Measurements from ENCODE around the gene MPRIP. TPM values are rescaled to one million over a fixed set of nuclear protein-coding genes. Genes with fewer than 3 reads are reported as not detected.

The MPRIP gene
- total and polyA plus RNA-seq, 7 donors, result 43.2 to 113 (median 77.4) TPM

GRCh38 chr17:17206124-17206912 is 164.1 kb downstream of the MPRIP start, which contains the start of gene PLD6:
TSS of gene PLD6 (minus strand) at chr17:17206333. CDS start at chr17:17206286, 47 bp downstream.
- intact Hi-C loops (cut with DNase I), result loop anchor here (2.0 to 5.0 kb wide), 3 partner anchors 30 to 164 kb away; partner anchors contain the start of genes COPS3, FLCN and MPRIP
- Histone ChIP-seq H3K9me3 (no peaks in the 10 kb centered on the region), H3K27ac (peak within 1 kb of the TSS; percentile 86 to 98 (median 94)), H3K36me3 (peaks cover 0 to 14% (median 2%) of the 10 kb centered on the region in 4 donors), H3K4me1 (peaks cover 0 to 60% (median 59%) of the 10 kb centered on the region in 4 donors), H3K4me3 (peak within 1 kb of the TSS; percentile 47 to 68 (median 54)), H3K27me3 (no peaks in the 10 kb centered on the region)
- TF ChIP-seq POLR2A (IDR thresholded peaks at IDR 0.05), result peak in 1 of 2 donors; percentile 28
- TF ChIP-seq, protein P1, sequence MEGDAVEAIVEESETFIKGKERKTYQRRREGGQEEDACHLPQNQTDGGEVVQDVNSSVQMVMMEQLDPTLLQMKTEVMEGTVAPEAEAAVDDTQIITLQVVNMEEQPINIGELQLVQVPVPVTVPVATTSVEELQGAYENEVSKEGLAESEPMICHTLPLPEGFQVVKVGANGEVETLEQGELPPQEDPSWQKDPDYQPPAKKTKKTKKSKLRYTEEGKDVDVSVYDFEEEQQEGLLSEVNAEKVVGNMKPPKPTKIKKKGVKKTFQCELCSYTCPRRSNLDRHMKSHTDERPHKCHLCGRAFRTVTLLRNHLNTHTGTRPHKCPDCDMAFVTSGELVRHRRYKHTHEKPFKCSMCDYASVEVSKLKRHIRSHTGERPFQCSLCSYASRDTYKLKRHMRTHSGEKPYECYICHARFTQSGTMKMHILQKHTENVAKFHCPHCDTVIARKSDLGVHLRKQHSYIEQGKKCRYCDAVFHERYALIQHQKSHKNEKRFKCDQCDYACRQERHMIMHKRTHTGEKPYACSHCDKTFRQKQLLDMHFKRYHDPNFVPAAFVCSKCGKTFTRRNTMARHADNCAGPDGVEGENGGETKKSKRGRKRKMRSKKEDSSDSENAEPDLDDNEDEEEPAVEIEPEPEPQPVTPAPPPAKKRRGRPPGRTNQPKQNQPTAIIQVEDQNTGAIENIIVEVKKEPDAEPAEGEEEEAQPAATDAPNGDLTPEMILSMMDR (IDR thresholded peaks at IDR 0.05), result no peak
- TF ChIP-seq POLR2AphosphoS5 (IDR thresholded peaks at IDR 0.05), result peak; percentile 5 to 85 (median 75)
- peak in 1 of 4 donors; percentile 17 for TF ChIP-seq EP300 (IDR thresholded peaks at IDR 0.05)
- DNase-seq, result peak; percentile 94
- 5 to 24% methylated on average over 78 of the region's 78 CpGs for WGBS, 2 donors

DNA sequence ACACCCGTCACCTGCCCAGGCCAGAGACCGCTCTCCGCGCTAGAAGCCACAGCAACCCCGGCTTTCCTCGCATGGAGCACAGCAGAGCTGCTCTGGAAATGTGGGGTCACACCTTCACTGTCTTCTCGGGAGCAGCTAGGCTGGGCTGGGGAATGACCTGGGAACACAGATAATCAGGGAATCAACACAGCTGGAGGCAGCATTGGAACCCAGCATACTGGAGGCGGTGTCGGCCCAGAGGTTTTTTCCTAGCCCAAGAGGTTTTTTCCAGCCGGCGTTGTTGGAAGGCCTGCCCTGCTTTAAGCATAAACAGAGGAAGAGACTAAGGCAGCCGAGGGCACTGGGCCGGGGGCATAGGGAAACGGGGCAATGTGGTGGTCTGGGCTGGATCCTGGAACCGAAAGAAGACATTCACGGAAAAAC is 164.7 kb downstream of the MPRIP start:
- intact Hi-C loops (cut with DNase I), result loop anchor here (2.0 to 5.0 kb wide), 3 partner anchors 30 to 164 kb away; partner anchors contain the start of genes COPS3, FLCN and MPRIP
- H3K4me3 ChIP-seq, result peak overlapping the region in 3 of 4 donors; percentile 47 to 68 (median 59)
- DNase-seq, result no peak
- peaks cover 0 to 54% (median 53%) of the 10 kb centered on the region in 4 donors for H3K4me1 ChIP-seq
- WGBS, 2 donors, result 27 to 62% methylated on average over 16 of the region's 16 CpGs
- H3K36me3 ChIP-seq, result peaks cover 0 to 20% (median 2%) of the 10 kb centered on the region in 4 donors
- peak in 1 of 4 donors; percentile 57 for TF ChIP-seq POLR2AphosphoS5 (IDR thresholded peaks at IDR 0.05)
- TF ChIP-seq POLR2A (IDR thresholded peaks at IDR 0.05), result no peak
- no peaks in the 10 kb centered on the region for H3K9me3 ChIP-seq
- H3K27me3 ChIP-seq, result no peaks in the 10 kb centered on the region
- H3K27ac ChIP-seq, result peak overlapping the region; percentile 86 to 98 (median 94)

GRCh38 chr17:17207998-17208397 is 165.7 kb downstream of the MPRIP start:
- Histone ChIP-seq H3K4me1 (peaks cover 0 to 44% (median 43%) of the 10 kb centered on the region in 4 donors), H3K36me3 (peaks cover 2 to 21% (median 5%) of the 10 kb centered on the region in 4 donors), H3K27ac (peak overlapping the region; percentile 86 to 98 (median 94)), H3K9me3 (no peaks in the 10 kb centered on the region), H3K4me3 (no peak overlapping the region), H3K27me3 (no peaks in the 10 kb centered on the region)
- intact Hi-C loops (cut with DNase I), result loop anchor here (2.0 to 5.0 kb wide), 3 partner anchors 29 to 165 kb away; partner anchors contain the start of genes COPS3, FLCN and MPRIP
- TF ChIP-seq EP300 (IDR thresholded peaks at IDR 0.05), result no peak
- TF ChIP-seq, protein P1 (IDR thresholded peaks at IDR 0.05), result no peak
- no peak for TF ChIP-seq POLR2AphosphoS5 (IDR thresholded peaks at IDR 0.05)
- no peak for TF ChIP-seq POLR2A (IDR thresholded peaks at IDR 0.05)
- no peak for DNase-seq
- 85 to 86% methylated on average over 8 of the region's 8 CpGs for WGBS, 2 donors

DNA sequence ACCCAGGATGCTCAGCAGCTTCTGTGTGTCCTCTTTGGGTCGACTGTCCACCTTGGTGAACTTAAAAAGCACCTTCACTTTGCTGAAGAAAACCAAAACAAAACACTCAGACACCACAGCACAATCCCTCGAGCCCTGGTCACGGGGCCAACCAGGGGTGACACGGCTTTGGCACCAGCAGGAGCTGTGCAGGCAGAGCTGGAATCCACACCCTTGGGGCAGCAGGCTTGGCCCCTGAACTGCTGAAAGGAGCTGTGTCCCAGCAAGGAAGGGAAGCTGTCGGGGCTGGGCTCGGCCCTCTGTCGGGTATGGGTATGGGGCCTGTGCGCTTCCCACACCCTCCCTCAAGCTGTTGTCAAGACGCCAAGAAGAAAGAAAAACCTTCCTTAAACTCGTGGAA is 171.5 kb downstream of the MPRIP start:
- Histone ChIP-seq H3K4me3 (no peak overlapping the region), H3K4me1 (no peaks in the 10 kb centered on the region), H3K9me3 (no peaks in the 10 kb centered on the region), H3K27me3 (no peaks in the 10 kb centered on the region), H3K27ac (no peak overlapping the region), H3K36me3 (peaks cover 40 to 79% (median 57%) of the 10 kb centered on the region in 4 donors)
- no peak for DNase-seq
- 81 to 84% methylated on average over 10 of the region's 10 CpGs for WGBS, 2 donors
- intact Hi-C loops (cut with DNase I), result no loop called here
- TF ChIP-seq, protein P1 (IDR thresholded peaks at IDR 0.05), result no peak

Measured in sigmoid colon (tissue), 7 donors.